GM18858 (cell line): ENCODE results near the gene CCNY.
"Not testable (repeated sequence)": the region's sequence is repeated elsewhere in the genome, so short reads cannot be mapped to it uniquely, and the experiment has no call there.

Experiments
- ATAC-seq: cut with Tn5 transposase; IDR thresholded peaks from one replicate; pipeline ENCODE4 v1.9.1; 2021; ENCODE audit not compliant: unreplicated experiment

The CCNY gene

GRCh38 chr10:35336084-35336831, at the start of gene CCNY:
Gene CCNY, plus strand, starts transcription at chr10:35336509. Its CDS starts 545 bp downstream, at chr10:35337054.
- peak; percentile 39 for ATAC-seq

DNA sequence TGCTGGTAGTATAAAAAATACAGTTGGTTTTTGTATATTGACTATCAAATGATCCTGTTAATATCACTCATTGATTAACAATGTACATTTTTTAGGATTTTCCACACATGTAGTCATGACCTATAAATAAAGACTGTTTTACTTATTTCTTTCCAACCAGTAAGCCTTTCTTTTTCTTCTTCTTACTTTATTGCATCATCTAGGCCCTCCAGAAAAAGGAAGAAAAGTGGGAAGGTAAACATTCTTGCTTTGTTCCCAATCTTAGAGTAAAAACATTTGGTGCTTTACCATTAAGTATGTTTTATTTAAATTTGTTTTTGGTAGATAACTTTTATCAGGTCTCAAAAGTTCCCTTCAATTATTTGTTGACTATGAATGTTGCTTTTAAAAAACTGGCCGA, 47.1 kb upstream of the CCNY start:
- no peak for ATAC-seq

DNA sequence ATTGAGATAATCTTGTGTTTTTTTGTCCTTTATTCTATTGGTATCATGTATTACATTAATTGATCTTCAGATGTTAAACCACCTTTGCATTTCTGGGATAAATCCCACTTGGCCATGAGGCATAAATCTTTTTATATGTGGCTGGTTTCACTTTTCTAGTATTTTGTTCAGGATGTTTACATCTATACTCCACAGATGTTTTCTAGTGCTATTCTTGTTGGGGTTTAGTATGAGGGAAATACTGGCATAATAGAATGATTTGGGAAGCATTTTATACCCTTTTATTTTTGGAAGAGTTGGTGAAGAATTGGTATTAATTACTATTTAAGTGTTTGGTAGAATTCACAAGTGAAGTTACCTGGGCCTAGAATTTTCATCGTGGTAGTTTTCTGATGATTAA, 41.8 kb upstream of the CCNY start:
- ATAC-seq = no peak

DNA sequence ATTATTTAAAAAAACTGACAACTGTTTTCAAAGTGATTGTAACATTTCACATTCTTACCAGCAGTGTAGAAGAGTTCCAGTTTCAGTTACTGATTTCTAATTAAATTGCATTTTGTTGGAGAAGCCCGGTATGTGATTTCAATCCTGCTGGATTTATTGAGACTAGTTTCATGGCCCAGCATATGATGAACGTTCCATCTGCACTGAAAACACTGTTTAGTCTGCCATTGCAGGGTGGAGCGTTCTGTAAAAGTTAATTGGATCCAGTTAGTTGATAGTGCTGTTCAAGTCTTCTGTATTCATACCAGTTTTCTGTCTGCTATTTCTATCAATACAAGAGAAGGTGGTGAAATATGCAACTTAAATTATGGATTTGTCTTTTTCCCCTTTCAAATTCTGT, 37.3 kb upstream of the CCNY start:
- no peak for ATAC-seq

GRCh38 chr10:35300063-35300699, 36.1 kb upstream of the CCNY start:
- peak; percentile 97 for ATAC-seq

DNA sequence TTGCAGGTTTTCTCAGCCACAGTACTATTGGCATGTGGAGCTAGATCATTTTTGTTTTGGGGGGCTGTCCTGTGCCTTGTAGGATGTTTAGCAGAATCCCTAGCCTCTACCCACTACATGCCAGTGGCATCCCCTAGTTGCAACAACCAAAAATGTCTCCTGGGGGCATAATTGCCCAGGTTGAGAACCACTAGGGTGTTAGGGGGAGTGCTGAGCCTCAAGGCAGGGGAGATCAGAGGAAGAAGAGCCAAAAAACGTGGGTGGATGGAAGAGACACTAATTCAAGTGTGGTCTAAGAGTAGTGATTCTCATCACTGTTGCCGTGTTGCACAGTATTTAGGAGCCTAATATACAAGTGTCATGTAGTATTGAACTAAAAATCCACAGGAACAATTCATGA, 31.7 kb upstream of the CCNY start:
- no peak for ATAC-seq

GRCh38 chr10:35306852-35307251, 29.5 kb upstream of the CCNY start:
- ATAC-seq = no peak

DNA sequence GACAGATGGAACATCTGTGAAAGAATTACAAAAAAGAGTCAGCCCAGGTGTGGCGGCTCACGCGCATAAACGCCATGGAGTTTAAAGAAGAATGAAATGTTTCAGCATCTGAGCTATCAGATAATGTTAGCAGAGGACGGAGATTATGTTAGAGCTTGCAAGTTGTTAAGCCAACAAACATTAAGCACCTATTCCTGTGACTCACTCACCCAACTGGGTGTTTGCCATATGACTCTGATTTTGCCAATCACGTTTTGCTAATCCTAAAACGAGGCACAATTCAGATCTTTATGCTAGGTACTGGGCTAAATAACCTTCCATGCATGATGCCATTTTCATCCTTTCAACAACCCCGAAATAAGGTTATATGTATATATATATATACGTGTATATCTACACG, 29.0 kb upstream of the CCNY start:
- no peak for ATAC-seq

- no peak for ATAC-seq
Measured at GRCh38 chr10:35308809-35309208, 27.5 kb upstream of the CCNY start.

- not testable (repeated sequence) for ATAC-seq
Measured at GRCh38 chr10:35314142-35314541, 22.2 kb upstream of the CCNY start.

- not testable (repeated sequence) for ATAC-seq
Measured at GRCh38 chr10:35315235-35315634, 21.1 kb upstream of the CCNY start.

DNA sequence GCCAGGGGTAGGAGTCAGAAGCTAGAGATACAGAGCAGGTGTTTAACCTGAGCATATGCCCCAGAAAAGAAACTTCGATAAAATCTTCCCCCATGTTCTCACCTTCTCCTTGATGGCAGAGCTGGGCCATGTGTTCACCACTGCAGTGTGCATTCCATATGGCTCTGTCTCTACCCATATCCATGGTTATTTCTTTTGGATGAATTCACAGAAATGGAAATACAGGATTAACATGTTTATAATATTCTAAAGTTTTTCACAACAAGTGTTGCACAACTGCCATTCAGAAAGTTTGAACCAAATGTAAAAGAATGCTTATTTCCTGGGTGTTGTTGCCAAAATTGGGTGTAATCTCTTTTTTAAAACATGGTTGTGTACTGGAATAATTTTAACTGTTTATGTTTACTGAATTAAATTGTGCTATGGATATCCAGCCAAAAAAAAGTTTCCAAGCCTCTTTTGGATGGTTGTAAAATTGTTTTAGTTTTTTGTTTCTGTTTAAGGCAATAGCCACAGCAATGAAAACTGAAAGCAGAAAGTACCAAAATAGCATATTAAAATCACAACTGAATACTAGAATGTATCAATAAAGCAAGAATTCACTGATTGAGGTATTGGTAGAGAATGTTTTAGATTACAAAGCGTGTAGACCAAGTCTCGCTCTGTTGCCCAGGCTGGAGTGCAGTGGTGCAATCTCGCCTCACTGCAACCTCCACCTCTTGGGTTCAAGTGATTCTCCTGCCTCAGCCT, 19.9 kb upstream of the CCNY start:
- ATAC-seq = peak; percentile 44

DNA sequence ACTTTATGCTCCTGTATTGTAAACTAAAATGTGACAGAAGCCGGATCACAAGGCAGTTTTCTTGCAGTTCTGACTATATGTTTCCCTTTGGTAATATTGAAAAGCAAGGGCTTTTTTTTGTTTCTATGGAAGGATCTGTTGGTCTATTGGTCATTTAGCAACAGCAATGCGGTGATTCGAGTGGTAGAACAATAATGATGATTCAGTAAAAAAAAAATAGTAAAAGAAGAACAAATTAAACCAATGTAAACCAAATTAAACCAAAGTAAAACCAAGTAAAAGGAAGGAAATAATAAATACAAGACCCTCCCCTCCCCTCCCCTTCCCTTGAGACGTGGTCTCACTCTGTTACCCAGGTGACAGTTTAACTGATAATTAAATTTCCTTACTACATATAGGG, 17.8 kb upstream of the CCNY start:
- ATAC-seq = no peak

DNA sequence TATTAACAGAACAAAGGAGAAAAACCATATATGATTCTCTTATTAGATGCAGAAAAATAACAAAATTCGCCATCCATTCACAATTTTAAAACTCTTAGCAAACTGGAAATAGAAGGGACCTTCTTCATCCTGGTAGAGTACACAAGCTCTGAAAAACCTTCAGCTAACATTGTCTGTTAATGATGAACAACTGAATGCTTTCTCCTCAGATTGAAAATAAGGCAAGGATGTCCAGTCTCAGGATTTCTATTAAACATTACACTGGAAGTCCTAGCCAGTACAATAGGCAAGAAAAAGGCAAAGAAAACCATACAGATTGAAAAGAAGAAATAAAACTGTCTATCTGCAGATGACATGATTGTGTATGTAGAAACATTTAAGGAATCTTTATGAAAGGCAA, 16.0 kb upstream of the CCNY start:
- ATAC-seq = no peak

GRCh38 chr10:35322636-35323035, 13.7 kb upstream of the CCNY start:
- no peak for ATAC-seq

GRCh38 chr10:35324196-35324595, 12.1 kb upstream of the CCNY start:
- no peak for ATAC-seq

- no peak for ATAC-seq
Measured at GRCh38 chr10:35326466-35327235, 9.7 kb upstream of the CCNY start.

DNA sequence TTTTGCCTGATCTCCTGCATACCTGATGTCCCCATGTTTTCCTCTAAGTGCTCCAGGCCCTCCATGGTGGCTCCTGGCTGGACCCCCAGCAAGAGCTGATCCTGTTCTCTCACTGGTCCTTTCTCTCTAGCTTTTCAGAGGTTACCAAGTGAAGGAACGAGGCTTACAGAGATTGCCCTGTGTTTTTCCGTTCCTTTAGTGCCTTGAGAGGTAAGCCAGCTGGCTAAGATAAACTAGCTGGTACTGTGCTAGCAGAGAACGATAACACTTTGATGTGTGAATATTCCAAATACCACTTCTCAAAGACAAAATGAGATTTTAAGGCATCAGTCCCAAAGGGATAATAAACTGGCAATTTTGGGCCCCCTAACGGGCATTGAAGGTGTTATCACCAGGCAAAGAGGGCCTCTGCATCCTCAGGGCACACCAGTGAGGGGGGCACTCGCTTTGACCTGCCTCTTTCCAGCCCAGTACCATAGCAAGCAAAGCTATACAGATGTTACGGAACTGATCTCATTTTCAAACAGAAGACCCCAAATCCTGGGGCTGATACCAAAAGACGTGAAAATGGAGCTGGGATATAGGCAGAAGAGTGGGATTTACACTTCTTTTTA, 8.4 kb upstream of the CCNY start:
- no peak for ATAC-seq

GRCh38 chr10:35328404-35329037, 7.8 kb upstream of the CCNY start:
- peak; percentile 47 for ATAC-seq

- ATAC-seq = no peak
Measured at GRCh38 chr10:35329520-35329919, 6.8 kb upstream of the CCNY start.
